GM21619 (cell line): ENCODE measurements around the gene ERC2.
"Not testable (repeated sequence)": the region's sequence is repeated elsewhere in the genome, so short reads cannot be mapped to it uniquely, and the experiment has no call there.

Experiments
- ATAC-seq: cut with Tn5 transposase; IDR thresholded peaks from one replicate; pipeline ENCODE4 v1.9.1; 2021; ENCODE audit not compliant: unreplicated experiment

Gene ERC2

DNA sequence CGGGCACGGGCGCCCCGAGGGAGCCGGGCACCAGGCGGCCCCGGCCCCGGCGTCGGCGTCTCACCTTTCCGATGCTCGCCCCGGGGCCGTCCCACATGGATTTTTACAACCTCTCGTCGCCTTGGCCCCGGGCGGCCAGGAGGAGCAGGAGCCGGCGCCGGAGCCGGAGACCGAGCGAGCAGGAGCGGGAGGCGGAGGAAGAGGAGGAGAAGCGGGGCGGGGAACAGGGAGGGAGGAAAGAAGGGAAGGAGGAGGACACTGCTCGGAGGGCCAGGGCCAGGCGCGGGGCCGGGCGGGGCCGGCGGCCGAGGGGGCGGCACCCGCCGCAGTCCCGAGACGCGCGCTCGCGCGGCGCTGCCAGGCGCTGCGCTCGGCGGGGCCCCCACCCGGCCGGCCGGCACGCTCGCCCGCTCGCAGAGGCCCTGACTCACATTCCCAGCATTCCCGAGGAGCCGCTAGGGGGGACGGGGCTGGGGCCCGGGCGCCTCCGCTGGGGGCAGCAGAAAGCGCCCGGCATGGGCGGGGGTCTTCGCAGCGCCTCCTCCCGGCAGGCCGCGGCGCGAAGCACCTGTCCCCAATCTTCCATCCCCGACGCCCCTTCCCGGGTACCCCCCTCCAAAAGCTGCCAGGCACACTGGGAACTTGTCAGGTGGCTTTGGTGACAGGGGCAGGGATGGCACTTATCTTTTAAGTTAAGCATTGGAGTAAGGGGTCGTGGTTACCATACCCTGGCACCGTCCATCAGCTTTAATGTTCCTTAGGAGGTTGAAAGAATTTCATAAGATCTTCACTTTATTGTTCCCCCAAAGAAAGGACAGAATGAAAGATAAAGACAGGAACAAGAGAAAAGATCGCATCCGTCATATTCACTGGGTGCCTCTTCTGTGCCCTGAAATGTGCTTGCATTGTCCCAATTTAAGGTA is at the start of gene ERC2:
ERC2 (minus strand) TSS at position 284 of the 923 bp plus-strand sequence.
- no peak for ATAC-seq

DNA sequence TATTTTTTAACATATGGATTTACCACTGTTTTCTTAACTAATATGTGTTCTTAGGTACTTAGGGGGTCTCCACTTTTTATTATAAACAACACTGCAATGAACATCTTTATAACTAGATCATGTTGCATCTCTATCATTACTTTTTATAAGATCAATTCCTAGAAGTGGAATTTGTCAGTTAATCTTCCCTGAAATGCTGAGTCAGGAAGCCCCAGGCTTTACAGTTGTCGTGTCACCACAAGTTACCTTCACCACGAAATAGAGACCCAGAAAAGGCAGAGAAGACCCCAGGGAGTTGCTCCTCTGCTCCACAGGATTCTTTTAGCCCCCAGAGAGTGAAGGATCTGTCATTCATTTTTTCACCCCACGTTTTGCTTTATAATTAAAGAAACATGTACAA is 34.5 kb upstream of the ERC2 start:
- no peak for ATAC-seq

GRCh38 chr3:56496376-56496775 is 28.1 kb upstream of the ERC2 start:
- not testable (repeated sequence) for ATAC-seq

DNA sequence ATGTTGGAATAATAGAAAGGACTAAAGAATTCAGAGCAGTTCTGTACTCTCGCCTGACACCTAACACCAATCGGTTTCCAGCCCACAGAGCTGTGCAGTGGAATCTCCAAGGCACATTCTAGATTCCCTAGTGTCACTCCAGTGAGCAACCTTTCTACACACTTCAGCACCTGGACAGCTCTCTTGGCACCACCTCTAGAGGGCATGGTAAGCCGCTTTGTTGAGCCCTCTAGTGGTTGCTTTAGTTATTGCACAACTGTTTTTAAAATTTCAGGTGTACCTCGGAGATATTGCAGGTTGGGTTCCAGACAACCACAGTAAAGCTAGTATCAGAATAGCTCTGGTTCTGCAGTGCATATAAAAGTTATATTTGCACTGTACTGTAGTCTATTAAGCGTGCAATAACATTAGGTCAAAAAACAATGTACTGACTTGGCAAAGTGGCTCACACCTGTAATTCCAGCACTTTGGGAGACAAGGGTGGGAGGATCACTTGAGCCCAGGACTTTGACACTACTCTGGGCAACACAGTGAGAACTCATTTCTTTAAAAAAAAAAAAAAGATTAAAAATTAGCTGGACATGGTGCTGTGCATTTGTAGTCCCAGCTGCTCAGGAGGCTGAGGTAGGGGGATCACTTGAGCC is 26.5 kb upstream of the ERC2 start:
- peak; percentile 97 for ATAC-seq

DNA sequence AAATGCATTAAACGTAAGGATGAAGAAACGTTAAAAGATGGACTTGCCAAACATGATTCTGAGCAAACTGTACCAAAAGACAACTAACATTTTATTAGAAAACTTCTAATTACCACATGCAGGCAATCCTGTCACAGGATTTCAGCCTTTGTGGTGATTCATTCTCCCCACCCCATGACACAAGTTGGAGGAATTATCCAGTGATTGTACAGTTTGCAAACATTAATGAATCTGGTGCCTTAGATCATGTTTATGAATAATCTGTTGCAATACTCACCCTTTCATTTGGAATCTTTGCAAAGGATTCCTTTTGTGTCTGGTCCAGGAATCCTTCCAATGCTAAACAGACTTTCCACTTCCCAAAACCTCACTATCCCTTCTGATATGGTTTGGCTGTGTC is 23.3 kb upstream of the ERC2 start:
- ATAC-seq, result no peak

GRCh38 chr3:56488812-56489600 is 20.7 kb upstream of the ERC2 start:
- no peak for ATAC-seq

DNA sequence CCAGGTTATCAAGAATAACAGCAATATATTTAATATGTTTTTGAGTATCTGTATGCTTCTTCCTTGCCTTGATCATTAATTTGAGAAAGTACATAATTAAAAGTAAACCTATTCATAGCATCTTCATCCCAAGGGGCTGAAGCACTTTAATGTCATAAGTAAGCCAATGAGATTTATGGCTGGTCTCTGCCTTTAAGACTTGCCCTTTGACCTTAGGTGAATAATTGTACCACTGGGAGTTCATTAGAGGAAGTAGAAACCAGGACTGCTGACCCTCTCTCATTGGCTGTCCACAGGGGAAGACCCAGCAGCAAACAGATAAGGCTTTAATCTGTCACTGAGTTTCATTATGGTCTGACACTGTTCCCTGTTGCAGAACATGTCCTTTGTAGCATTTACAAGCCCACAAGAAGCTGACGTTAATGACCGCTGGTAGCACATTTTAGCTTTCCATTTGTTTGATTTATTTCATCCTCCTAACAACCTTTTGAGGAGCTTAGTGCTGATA is 16.3 kb upstream of the ERC2 start:
- no peak for ATAC-seq

DNA sequence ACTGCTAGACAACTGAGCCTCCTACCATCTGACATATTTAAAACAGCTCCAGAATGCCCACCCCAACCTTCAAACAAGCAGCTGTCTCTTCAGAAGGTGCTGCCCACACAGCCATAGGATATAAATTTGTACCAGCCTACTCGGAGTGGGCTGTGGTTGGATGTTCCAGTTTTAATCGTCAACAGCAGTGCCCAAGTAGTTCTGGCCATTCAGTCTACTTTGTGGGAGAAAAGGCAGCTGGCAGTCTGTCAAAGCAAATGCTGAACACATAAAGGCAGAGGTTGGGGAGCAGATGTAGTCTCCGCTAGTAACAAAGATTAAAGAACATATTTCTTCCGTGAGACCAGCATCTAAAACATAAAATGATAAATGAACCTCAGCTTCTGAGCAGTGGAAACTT is 15.9 kb upstream of the ERC2 start:
- no peak for ATAC-seq

DNA sequence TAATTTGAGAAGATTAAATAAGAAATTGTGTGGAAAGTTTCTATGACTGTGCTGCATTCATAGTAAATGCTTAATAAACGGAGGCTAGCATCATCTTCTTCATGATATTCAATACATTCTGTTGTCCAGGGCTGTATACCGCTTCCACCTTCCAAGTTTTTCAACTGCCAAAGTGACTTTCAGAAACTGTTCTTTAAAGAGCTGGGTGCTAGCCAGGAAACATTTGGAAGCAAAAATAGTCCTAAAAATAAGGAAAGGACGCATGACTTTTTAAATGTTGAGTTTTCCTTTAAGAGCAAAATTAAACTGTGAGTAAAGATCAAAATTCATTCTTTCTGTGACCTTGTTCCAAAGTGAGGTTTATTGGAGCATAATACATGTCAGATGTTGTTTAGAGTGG is 9.4 kb upstream of the ERC2 start:
- no peak for ATAC-seq

DNA sequence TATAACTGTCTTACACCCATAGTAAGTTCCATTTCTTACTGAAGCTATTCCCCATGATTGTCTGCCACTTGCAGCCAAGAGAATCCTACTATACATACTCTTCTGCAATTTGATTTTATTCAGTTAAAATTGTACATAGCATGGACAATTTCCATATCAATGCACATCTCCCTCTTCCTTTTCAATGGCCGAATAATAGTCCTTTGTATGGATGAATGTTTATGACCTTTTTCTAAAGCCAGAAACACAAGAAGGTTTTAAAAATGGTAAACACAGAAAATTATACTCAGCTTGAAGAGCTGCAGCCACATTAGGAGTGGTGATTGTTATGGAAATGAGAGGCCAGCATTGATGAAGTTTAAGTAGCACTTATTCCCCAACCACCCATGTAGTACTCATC is 8.5 kb upstream of the ERC2 start:
- no peak for ATAC-seq

DNA sequence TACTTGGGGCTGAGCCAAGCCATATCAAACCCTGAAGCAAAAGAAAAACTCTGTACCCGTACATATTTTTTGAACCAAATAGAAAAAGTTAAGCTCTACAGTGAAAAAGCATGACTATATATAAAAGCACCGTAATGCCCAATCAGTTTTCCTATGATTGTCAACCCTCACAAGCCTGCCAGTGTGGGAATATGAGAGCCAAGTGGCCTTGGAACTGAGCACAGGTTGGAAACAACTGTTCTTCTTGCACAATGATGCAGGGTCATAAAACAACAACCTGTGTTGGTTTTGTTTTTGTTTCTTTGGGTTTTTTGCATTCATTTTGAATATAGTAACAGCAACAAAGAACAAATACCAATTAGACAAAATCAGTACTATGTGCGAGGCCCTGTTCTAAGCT is 3.5 kb upstream of the ERC2 start:
- ATAC-seq, result no peak

- no peak for ATAC-seq
Measured at GRCh38 chr3:56469141-56469540, 874 bp upstream of the ERC2 start.

DNA sequence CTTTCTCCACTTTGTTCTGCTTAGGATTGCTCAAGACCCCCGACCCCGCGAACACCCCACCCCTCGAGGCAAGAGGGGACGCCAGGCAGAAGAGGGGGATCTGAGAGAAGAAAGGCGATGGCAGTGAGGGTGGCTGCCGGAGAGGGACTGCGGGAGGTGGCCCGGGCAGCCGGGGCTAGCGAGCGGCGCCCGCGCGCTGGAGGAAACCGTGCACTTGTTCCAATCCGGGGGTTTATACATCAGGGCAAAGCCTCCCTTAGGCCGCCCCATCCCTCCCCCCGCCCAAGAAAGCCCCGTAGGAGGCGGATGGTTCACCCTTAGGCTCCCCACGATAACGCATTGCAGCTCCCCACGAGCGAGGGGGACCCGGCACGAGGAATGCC is 475 bp downstream of the ERC2 start:
- ATAC-seq, result no peak

- ATAC-seq, result no peak
Measured at GRCh38 chr3:56467108-56467507, 1.2 kb downstream of the ERC2 start.

- ATAC-seq, result no peak
Measured at GRCh38 chr3:56459719-56460118, 8.5 kb downstream of the ERC2 start.

DNA sequence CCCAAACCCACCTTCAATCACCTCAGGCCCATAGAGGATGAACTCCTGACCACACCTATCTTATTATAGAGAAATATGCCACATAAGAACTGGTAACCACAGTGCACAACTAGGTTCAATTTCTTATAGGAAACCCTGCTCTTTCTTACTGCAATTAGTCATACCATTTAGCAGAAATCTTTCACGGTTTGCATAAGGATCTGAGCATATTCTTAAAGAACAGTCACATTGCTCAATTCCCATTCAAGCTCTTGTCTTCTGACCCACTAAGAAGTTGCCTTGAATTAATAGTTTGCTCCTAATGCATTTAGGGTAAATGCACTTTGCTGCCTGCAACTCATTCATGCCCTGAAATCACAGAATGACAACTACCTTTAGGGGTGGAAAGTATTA is 9.2 kb downstream of the ERC2 start:
- ATAC-seq, result no peak

GRCh38 chr3:56458496-56459103 is 9.7 kb downstream of the ERC2 start:
- ATAC-seq, result no peak

GRCh38 chr3:56456117-56456516 is 12.2 kb downstream of the ERC2 start:
- ATAC-seq, result no peak

DNA sequence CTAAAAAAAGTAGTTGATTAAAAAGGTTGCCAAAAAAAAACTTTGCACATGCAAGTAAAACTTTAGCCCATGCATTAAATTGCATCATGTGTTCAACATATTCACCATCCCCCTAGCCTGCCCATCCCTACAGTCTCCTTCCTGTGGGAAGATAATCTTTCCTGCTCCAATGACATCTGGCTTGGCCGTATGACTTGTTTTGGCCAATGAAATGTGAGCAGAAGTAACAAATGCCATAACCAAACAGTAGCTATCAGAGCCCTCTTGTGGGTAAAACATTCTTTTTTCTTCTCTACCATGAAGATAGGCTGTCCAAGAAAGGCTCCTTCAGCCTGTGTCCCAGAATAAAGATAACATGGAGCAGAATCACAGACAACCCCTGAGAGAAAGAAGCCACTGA is 15.3 kb downstream of the ERC2 start:
- no peak for ATAC-seq

GRCh38 chr3:56452085-56452484 is 16.2 kb downstream of the ERC2 start:
- ATAC-seq, result no peak

DNA sequence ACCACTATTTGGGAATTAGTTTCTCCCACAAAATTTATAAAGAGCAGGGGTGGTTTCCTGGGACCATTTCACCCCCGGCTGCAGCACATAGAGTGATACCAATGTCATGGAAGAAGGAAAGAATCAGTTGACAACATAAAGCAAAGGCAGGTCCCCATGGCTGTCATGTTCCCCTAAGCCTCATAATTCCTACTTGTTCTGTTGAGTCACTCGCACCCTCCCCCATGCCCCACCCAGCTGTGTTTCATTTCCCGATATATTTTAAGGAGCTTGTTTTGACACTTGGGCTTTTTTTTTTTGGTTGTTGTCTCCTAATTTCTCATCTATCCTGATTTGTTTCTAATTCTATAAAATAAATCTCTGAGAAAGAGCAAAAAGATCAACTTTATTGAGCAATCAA is 24.9 kb downstream of the ERC2 start:
- ATAC-seq, result no peak
